Measurements from ENCODE around the gene GFRA1.

Gene GFRA1

GRCh38 chr10:116240157-116240950 lies 32.7 kb downstream of the GFRA1 start:
- no peaks in the 10 kb centered on the region for H3K79me2 ChIP-seq (ENCODE audit: insufficient read depth, low read depth)
- H3K4me2 ChIP-seq: no peak overlapping the region
- H3K36me3 ChIP-seq (ENCODE audit: insufficient read depth): no peaks in the 10 kb centered on the region
- no peak overlapping the region for H3K9ac ChIP-seq
- no peaks in the 10 kb centered on the region for H3K4me1 ChIP-seq (ENCODE audit: low read depth, poor library complexity, severe bottlenecking)
- H4K20me1 ChIP-seq (ENCODE audit: insufficient read depth): no peaks in the 10 kb centered on the region
- no peak for TF ChIP-seq CTCF (conservative IDR thresholded peaks at IDR 0.05; ENCODE audit: low read depth, low read length)
- no peak overlapping the region for H2AFZ ChIP-seq (ENCODE audit: low read depth)
- H3K4me3 ChIP-seq (IDR thresholded peaks at IDR 0.05; ENCODE audit: insufficient read depth, low read depth, low read length): no peak overlapping the region
- H3K27me3 ChIP-seq (ENCODE audit: insufficient read depth, low read depth): no peaks in the 10 kb centered on the region
- H3K27ac ChIP-seq: no peak overlapping the region

- H3K36me3 ChIP-seq (ENCODE audit: insufficient read depth): no peaks in the 10 kb centered on the region
- no peaks in the 10 kb centered on the region for H3K4me1 ChIP-seq (ENCODE audit: low read depth, poor library complexity, severe bottlenecking)
- no peak overlapping the region for H2AFZ ChIP-seq (ENCODE audit: low read depth)
- no peaks in the 10 kb centered on the region for H3K27me3 ChIP-seq (ENCODE audit: insufficient read depth, low read depth)
- H3K9ac ChIP-seq: no peak overlapping the region
- no peak overlapping the region for H3K4me3 ChIP-seq (IDR thresholded peaks at IDR 0.05; ENCODE audit: insufficient read depth, low read depth, low read length)
- TF ChIP-seq CTCF (conservative IDR thresholded peaks at IDR 0.05; ENCODE audit: low read depth, low read length): no peak
- H4K20me1 ChIP-seq (ENCODE audit: insufficient read depth): no peaks in the 10 kb centered on the region
- H3K27ac ChIP-seq: no peak overlapping the region
- no peak overlapping the region for H3K4me2 ChIP-seq
- no peaks in the 10 kb centered on the region for H3K79me2 ChIP-seq (ENCODE audit: insufficient read depth, low read depth)
These were observed 33.8 kb downstream of the GFRA1 start for GRCh38 chr10:116239229-116239628.

- Histone ChIP-seq H3K36me3 (ENCODE audit: insufficient read depth) (no peaks in the 10 kb centered on the region), H3K4me3 (IDR thresholded peaks at IDR 0.05; ENCODE audit: insufficient read depth, low read depth, low read length) (no peak overlapping the region), H3K4me1 (ENCODE audit: low read depth, poor library complexity, severe bottlenecking) (no peaks in the 10 kb centered on the region), H3K27ac (no peak overlapping the region), H3K27me3 (ENCODE audit: insufficient read depth, low read depth) (no peaks in the 10 kb centered on the region), H3K9ac (no peak overlapping the region), H3K79me2 (ENCODE audit: insufficient read depth, low read depth) (no peaks in the 10 kb centered on the region), H4K20me1 (ENCODE audit: insufficient read depth) (no peaks in the 10 kb centered on the region), H2AFZ (ENCODE audit: low read depth) (no peak overlapping the region), H3K4me2 (no peak overlapping the region)
- no peak for TF ChIP-seq CTCF (conservative IDR thresholded peaks at IDR 0.05; ENCODE audit: low read depth, low read length)
These were observed 35.0 kb downstream of the GFRA1 start for GRCh38 chr10:116237970-116238369.

GRCh38 chr10:116237260-116237659 lies 35.7 kb downstream of the GFRA1 start:
- Histone ChIP-seq H3K79me2 (ENCODE audit: insufficient read depth, low read depth) (no peaks in the 10 kb centered on the region), H3K36me3 (ENCODE audit: insufficient read depth) (no peaks in the 10 kb centered on the region), H3K27ac (no peak overlapping the region), H4K20me1 (ENCODE audit: insufficient read depth) (no peaks in the 10 kb centered on the region), H3K4me1 (ENCODE audit: low read depth, poor library complexity, severe bottlenecking) (no peaks in the 10 kb centered on the region), H3K4me3 (IDR thresholded peaks at IDR 0.05; ENCODE audit: insufficient read depth, low read depth, low read length) (no peak overlapping the region), H2AFZ (ENCODE audit: low read depth) (no peak overlapping the region), H3K4me2 (no peak overlapping the region), H3K27me3 (ENCODE audit: insufficient read depth, low read depth) (no peaks in the 10 kb centered on the region), H3K9ac (no peak overlapping the region)
- no peak for TF ChIP-seq CTCF (conservative IDR thresholded peaks at IDR 0.05; ENCODE audit: low read depth, low read length)

Measured in KMS-11 (cell line).